HG03378 (cell line): ENCODE measurements around the gene PSD4.

ENCODE experiments used
- ATAC-seq: cut with Tn5 transposase; IDR thresholded peaks from one replicate; pipeline ENCODE4 v1.9.1; 2021; ENCODE audit warnings: mild to moderate bottlenecking, moderate library complexity; ENCODE audit not compliant: unreplicated experiment

Gene PSD4

DNA sequence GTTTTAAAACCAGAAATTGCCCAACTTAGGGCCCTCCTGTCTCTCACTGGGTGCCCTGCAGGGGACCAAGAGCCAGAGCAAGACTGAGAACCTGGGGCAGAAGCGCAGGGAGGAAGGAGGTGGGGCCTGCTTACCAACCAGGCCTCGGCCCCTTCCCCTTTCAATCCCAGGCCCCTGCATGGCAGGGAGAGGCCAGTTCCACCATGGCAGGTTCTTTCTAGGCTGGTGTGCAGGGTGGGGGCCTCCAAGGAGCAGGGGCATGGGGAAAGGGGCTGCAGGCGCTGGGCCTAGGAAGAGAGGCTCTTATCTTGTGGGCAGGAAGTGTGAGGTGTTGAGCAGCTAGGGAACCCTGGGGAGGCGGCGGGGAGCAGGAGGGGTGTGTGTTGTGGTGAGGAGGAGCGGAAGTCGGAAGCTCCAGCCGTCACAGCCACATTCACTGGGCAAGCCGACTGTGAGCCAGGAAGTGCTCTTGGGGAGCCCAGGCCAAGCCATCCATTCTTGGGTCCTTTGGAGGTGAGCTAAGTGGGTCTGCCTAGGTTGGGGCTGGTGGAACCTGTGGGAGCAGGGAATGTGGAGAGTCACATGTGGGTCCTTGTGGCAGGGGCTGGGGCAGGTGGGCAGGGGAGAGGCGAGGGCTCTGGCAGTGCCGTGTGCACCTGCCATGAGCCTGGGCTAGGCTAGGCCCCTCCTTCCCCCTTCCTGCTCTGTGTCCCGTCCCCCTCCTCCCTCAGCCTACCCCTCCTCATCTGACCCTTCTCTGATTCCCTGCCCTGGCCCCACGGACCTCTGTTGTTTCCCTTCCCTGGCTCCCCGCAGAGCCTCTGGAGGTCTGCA lies at the start of gene PSD4:
Gene PSD4, plus strand, starts transcription at position 430 of the 834 bp plus-strand sequence. CDS start 8,486 bp downstream, outside the sequence.
- ATAC-seq = peak; percentile 83

DNA sequence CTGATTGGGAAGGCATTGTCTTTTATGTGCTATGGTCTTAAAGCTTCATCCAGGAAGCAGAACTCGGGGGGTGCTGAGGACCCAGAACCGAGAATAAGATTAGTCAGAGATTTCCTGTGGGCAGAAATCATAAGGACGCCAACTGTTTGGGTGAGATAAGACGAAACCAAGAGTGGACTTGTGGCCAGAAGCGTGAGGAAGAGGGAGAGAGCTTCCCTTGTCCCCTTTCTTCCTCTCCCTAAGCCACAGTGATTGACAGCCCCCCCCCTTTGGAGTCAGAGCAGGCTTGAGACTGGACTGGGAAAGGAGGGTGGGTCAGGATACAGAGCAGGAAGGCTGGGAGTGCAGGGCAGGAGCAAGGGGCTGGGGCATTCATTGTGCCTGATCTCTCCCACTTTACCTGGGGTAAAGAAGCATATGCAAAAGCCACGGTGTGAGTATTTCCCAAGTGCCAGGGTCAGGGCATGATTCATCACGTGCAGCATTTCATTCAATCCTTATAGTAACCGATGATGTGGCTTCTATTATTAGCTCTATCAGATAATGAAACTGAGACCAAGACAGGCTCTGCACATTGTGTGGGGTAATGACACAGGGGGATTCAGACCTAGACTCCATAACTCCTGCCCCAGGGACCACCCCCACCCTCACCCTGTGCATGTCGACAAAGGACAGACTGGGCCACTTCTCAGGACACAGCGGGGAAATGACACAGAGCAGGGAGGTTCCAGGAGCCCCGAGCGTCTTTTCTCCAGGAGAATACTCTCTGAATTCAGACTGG lies 49.4 kb upstream of the PSD4 start:
- peak; percentile 47 for ATAC-seq

DNA sequence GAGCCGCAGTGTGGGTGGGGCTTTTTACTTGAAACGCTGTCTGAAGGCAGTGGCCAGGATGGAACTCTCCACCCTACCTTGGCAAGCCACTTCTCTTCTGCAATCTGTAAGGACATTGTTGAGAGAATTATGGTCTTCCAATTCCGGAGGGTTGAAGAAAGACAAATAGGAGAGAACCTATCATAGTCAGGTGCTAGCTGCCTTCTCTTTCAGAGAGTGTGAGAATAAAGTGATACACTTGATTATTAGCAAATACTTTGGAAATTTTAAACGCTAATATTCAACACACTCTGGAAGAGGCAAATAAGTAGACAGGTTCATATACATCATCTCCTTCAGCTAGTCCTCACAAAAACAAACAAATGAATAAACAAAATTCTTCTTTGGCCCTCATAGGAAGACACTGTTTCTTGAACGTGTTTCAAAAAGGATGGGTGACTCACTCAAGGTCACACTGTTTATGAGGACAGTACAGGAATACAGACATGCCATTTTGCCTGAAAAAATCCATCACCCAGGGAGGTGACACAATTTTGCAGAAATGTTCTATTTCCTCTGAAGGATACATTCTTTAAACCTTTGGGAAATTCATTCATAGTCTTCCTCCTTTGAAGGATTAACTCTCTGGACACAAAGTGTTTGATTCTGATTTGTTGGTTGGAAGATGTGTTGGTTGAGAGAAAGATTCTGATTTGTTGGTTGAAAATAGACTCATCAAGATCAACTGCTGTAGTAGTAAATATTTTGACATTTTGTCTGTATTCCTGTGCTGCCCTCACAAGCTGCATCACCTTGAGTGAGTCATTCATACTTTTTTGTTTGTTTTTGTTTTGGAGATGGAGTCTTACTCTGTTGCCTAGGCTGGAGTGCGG lies 48.6 kb upstream of the PSD4 start:
- ATAC-seq = no peak

DNA sequence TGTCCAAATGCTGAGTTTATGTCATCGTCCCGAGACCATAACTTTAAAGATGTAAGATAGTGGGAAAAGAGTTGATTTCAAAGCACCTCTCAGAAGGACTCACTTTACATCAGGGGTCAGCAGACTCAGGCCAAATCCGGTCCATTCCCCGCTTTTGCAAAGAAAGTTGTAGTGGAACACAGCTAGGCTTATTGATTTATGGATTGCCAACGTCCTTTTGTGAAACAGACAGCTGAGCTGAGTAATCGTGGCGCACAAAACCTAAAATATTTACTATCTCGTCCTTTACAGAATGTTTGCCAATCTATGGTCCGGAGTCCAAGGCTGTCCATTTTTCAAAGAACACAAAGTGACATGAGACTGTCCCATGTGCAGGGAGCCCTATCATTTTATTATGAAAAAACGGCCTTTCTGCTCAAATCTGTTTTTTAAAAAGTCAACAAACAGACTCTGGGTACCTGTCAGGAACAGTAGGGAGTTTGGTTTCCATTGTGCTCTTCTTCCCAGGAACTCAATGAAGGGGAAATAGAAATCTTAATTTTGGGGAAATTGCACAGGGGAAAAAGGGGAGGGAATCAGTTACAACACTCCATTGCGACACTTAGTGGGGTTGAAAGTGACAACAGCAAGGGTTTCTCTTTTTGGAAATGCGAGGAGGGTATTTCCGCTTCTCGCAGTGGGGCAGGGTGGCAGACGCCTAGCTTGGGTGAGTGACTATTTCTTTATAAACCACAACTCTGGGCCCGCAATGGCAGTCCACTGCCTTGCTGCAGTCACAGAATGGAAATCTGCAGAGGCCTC lies 46.7 kb upstream of the PSD4 start, which contains the start of gene IL1RN:
Gene IL1RN, plus strand, starts transcription at position 754 of the 801 bp plus-strand sequence. Its CDS starts 27 bp downstream, at position 781.
- no peak for ATAC-seq

DNA sequence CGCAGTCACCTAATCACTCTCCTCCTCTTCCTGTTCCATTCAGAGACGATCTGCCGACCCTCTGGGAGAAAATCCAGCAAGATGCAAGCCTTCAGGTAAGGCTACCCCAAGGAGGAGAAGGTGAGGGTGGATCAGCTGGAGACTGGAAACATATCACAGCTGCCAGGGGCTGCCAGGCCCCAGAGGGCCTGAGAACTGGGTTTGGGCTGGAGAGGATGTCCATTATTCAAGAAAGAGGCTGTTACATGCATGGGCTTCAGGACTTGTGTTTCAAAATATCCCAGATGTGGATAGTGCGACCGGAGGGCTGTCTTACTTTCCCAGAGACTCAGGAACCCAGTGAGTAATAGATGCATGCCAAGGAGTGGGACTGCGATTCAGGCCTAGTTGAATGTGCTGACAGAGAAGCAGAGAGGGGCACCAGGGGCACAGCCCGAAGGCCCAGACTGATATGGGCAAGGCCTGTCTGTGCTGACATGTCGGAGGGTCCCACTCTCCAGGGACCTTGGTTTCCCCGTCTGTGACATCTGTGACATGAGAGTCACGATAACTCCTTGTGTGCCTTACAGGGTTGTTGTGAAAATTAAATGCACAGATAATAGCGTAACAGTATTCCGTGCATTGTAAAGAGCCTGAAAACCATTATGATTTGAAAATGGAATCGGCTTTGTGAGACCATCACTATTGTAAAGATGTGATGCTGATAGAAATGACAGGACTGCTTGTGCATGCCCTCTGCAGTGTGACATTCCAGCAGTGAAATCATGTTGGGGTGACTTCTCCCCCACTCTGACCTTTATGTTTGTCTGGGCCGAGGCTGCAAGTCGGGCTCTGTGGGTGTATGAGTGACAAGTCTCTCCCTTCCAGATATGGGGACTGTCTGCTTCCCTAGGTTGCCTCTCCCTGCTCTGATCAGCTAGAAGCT lies 45.9 kb upstream of the PSD4 start:
- no peak for ATAC-seq

DNA sequence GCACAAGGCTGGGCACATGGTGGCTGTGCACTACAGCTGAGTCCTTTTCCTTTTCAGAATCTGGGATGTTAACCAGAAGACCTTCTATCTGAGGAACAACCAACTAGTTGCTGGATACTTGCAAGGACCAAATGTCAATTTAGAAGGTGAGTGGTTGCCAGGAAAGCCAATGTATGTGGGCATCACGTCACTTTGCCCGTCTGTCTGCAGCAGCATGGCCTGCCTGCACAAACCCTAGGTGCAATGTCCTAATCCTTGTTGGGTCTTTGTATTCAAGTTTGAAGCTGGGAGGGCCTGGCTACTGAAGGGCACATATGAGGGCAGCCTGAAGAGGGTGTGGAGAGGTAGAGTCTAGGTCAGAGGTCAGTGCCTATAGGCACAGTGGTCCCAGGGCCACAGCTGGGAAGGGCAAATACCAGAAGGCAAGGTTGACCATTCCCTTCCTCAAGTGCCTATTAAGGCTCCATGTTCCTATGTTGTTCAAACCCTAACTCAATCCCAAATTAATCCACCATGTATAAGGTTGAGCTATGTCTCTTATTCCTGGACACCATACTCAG lies 44.2 kb upstream of the PSD4 start:
- no peak for ATAC-seq

DNA sequence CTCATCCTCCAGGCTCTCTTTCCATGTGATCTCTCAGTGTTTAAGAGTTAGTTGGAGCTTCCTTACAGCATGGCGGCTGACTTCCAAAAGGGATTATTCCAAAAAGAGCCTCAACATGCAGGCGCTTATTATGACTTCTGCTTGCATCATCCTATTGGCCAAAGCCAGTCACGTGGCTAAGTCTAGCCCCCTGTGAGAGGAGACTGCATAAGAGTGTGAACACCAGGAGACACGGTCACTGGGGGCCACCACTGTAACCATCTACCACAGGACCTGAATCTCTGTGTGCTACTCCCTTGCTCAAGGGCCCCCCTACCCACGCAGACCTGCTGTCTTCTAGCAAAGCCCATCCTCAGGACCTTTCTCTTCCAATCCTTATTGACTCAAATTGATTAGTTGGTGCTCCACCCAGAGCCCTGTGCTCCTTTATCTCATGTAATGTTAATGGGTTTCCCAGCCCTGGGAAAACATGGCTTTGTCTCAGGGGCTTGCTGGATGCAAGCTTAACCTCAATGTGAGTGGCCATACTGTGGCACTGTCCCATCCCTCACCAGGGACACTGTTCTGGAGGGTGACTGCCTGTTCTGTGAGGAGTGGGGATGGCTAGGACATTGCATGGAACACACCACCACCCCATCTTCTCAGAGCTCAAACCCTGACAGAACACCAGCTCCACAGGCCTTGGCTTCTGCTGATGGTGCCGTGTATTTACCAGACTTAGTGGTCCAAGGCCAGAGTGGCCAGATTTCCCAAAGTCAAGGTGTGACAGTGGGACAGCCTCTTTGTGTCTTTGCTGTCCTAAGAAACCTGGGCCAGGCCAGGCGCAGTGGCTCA lies 42.2 kb upstream of the PSD4 start:
- no peak for ATAC-seq

DNA sequence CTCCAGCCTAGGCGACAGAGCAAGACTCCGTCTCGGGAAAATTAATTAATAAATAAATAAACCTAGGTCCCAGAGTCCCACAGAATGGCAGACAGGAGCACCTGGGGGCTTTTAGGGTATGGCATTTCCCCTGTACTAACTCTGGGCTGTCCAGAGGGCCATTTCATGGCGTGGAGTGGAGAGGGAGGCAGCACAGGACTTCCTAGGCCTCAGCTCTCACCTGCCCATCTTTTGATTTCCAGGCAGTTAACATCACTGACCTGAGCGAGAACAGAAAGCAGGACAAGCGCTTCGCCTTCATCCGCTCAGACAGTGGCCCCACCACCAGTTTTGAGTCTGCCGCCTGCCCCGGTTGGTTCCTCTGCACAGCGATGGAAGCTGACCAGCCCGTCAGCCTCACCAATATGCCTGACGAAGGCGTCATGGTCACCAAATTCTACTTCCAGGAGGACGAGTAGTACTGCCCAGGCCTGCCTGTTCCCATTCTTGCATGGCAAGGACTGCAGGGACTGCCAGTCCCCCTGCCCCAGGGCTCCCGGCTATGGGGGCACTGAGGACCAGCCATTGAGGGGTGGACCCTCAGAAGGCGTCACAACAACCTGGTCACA lies 41.3 kb upstream of the PSD4 start:
- no peak for ATAC-seq

DNA sequence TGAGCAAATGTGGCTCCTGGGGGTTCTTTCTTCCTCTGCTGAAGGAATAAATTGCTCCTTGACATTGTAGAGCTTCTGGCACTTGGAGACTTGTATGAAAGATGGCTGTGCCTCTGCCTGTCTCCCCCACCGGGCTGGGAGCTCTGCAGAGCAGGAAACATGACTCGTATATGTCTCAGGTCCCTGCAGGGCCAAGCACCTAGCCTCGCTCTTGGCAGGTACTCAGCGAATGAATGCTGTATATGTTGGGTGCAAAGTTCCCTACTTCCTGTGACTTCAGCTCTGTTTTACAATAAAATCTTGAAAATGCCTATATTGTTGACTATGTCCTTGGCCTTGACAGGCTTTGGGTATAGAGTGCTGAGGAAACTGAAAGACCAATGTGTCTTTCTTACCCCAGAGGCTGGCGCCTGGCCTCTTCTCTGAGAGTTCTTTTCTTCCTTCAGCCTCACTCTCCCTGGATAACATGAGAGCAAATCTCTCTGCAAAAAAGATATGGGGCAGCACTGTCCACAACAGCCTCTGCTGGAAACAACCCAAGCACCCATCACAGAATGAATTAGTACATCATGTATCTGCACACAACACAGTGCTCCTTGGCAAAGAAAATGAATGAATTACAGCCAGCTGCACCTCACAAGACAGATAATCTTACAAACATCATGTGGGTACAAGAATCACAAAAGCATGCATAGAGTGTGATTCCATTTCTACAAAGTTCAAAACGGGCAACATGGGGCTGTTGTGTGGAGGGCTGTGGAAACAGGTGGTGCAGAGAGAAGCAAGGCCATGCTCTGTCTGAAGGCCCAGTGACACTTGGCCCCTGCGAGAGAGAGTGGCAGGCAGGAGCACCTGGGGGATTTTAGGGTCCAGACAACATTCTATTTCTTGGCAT lies 39.8 kb upstream of the PSD4 start:
- no peak for ATAC-seq

DNA sequence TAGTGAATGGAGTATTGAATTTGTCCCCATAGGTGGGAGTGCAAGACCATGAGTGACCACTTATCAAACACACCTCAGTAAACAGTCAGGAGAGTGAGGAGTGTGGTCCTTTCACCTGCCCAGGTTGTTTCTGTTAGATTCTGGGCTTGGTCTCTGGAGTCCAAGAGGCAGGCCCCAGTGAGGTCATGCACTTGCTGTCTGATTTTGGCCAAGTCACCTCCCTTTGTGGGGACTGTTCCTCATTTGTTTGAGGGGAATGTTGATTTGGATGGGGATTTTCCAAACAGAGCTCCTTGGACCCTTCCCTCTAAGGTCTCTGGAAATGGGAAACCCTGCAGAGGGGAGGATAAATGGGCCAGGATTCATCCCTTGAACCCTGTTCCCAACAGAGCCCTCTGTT lies 39.1 kb upstream of the PSD4 start:
- ATAC-seq = no peak

DNA sequence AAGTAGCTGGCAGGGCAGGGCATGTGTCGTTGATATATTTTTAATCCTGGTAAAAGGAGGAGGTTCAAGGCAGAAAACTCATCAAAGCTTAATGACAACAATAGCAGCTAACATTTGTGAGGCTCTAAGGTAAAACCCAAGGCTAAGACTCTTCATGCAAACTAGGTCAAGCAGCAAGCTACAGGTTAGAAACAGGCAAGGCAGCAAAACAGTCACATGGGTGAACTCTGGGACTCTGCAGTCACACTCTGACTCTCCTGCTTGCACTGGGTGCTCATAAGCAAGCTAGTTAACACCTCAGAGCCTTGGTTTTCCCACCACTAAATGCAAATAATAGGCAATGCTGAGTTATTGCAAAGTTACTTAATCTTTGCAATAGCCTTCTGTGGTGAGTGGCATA lies 38.5 kb upstream of the PSD4 start:
- no peak for ATAC-seq

DNA sequence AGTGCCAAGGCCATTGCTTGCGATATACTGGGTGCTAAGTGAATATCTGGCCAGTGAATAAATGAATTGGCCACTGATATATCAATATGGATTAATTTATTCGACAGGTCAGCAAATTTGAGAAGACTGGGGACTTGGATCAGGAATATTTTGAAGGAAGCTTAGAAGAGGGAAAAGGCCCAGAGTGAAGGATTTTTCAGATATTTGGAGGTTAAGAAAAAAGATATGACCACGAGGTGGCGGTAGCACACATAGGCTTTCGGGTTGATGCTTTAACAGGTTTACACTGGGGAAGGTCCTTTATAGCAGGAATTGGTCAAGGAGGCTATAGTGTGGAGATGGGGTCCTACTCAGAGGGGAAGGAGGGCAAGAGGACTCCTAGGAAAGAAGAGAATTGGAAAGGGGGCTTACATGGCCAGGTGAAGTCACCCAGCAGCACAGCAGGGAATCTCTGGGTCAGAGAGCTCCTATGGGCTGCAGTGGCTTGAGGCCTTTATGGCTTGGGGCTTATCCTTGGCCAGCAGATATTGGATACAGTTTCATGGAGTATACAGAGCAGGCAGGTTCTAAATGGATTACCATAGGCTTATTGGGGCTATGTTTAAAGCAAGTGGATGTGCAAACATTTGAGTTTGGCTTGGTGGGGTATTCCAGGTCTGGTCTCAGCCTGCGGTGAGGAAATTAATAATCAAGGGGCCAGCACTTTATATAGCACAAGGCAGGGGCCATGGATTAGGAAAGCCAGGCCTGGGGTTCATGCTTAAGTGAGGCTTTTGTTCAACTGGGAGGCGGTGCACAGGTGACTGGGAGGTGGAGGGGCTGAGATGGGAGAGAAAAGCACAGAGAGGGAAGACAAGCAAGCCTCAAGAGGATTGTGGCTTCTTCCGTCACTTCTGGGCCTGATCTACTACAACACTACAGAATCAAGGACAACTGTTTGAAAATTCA lies 36.7 kb upstream of the PSD4 start:
- no peak for ATAC-seq

DNA sequence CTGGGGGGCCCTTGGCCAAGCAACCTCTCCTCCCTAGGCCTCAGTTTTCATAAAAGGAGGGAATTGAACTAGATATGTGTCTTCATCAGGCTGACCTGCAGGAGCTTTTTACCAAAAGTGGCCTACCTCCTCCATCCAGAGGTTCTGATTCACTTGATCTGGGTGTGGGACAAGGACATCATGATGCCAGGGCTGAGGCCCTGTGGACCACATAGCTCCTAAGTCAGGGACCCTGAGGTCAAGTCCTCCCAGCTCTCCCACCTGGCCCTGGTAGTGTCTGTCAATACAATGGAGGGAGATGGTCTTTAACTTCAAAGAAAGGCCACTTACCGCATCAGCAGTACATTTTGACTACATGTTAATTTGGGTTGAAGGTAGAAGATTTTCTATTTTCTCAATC lies 35.9 kb upstream of the PSD4 start:
- no peak for ATAC-seq

DNA sequence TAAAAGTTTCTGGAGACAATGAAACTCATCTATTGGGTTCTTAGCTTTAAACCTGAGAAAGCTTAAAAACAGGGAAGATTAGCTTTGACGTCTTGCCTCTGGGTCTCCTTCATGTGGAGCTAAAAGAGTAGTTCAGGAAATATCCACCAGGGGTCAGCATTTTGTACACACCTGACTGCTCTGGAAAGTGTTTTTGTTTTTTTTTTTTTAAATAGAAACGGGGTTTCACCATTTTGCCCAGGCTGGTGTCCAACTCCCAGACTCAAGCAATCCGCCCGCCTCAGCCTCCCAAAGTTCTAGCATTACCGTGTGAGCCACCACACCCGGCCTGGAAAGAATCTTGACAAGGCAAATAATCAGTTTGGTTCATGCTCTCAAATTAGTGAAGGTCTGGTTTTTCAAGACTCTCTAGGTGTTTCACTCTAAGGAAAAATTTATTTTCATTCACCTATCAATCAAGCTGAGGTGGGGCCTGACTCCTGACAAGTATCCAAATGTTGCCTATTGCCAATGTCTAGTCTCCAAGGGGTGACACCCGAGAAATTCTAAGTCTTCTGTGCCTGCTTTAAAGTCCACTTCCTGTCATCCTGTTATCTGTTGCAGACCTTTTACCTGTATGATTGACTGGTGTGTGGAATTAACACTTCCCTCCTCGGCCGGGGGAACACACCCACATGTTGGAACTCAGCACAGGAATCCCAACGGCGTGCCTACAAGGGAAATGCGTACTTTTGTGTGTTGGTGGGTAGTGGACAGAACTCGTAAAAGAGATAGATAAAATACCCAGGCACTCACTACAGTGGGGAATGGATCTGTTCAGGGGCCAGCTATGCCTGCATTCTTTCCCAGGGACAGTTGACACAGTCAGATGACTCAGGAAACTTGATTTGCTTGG lies 35.1 kb upstream of the PSD4 start:
- ATAC-seq = peak; percentile 65
